GM12892 (cell line): Measurements from ENCODE around the gene SLC39A11.

Source experiments
- POLR2A ChIP-seq: IDR thresholded peaks from 2 replicates; pipeline ENCODE4 v1.6.1; 2011; ENCODE audit warnings: low read depth, low read length, control low read depth
- TAF1 ChIP-seq: IDR thresholded peaks from 2 replicates; pipeline ENCODE4 v1.6.1; 2011; ENCODE audit warnings: low read depth, mild to moderate bottlenecking, control low read depth, low read length, borderline replicate concordance

GRCh38 chr17:72642720-72643119 is 449.8 kb downstream of the SLC39A11 start:
- TF ChIP-seq TAF1 (no peak), POLR2A (no peak)
